ENCODE data around the gene METTL24. TPM values are rescaled to one million over a fixed set of nuclear protein-coding genes. Genes with fewer than 3 reads are reported as not detected.
A peak's percentile ranks its signal among the peaks of the same experiment; 100 is the strongest.

METTL24 gene, protein sequence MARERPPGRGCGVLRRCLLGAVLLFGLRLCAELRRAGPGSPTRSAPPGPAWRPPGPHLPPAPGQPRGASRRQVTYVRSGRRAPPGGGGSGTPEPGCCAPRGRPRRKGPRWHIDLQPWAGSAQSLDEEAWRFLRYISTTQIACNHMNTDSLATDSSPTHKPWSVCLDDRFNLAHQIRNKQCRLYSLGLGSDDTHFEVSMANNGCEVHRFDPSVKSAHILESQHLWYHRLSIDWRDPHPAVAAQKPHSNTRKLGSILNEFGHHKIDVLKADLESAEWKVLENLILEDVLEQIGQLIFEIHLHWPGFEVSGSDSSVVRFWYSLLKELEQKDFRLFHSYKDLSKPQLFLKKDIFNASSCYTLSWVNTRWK
- total RNA-seq (2022) (not detected in 2 replicates), Bru-seq, nascent RNA (not detected), BruChase-seq, experiment 1, labeled RNA remaining after a 6-hour chase (percentile 4 among the genes with signal in this experiment), BruChase-seq, experiment 2, labeled RNA remaining after a 2-hour chase (percentile 4 among the genes with signal in this experiment)
- long read RNA-seq, result 0 reads

DNA sequence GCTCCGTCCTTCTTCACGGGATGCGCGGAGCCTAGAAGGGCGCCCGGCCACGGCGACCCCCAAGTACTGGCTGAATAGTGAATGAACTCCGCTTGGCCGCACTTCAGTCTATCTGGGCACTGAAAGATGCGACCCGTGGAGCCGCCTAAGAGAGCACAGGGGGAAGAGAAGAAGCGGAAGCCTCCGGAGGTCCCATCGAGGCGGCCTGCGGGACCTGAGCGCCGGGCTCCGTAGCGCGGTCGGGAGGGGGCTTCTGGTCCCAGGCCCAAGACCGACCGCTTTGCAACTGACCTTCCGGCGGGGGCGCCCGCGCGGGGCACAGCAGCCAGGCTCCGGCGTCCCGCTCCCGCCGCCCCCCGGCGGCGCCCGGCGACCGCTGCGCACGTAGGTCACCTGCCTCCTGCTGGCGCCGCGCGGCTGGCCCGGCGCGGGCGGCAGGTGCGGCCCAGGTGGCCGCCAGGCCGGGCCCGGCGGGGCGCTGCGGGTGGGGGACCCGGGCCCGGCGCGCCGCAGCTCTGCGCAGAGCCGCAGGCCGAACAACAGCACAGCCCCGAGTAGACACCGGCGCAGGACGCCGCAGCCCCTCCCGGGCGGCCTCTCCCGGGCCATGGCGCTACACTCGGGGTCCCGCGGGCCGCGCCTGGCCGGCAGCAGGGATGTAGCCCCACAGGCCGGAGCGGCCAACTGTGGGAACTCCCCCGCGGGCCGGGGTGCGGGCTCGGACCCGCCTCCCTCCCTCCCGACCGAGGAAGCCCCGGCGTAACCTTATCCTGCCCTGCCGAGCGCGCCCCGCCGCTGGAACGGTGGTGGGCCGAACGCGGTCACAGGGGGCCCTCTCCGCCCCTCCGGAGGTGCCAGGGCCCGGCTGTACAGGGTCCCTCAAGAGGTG lies at the start of gene METTL24:
METTL24 (minus strand) TSS at position 686 of the 889 bp plus-strand sequence; CDS start at position 609, 77 bp downstream.
- no peak for DNase-seq (ENCODE audit: unreplicated experiment)
- no peak within 1 kb of the TSS for H3K27ac Mint-ChIP-seq (ENCODE audit: low read depth, unreplicated experiment)
- peaks cover 52% of the 10 kb centered on the region for H3K27me3 Mint-ChIP-seq (ENCODE audit: insufficient read depth, unreplicated experiment)
- intact Hi-C loops (cut with micrococcal nuclease), result no loop called here
- POLR2A ChIA-PET, result no interaction called here
- TF ChIP-seq, protein P1, sequence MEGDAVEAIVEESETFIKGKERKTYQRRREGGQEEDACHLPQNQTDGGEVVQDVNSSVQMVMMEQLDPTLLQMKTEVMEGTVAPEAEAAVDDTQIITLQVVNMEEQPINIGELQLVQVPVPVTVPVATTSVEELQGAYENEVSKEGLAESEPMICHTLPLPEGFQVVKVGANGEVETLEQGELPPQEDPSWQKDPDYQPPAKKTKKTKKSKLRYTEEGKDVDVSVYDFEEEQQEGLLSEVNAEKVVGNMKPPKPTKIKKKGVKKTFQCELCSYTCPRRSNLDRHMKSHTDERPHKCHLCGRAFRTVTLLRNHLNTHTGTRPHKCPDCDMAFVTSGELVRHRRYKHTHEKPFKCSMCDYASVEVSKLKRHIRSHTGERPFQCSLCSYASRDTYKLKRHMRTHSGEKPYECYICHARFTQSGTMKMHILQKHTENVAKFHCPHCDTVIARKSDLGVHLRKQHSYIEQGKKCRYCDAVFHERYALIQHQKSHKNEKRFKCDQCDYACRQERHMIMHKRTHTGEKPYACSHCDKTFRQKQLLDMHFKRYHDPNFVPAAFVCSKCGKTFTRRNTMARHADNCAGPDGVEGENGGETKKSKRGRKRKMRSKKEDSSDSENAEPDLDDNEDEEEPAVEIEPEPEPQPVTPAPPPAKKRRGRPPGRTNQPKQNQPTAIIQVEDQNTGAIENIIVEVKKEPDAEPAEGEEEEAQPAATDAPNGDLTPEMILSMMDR (IDR thresholded peaks at IDR 0.05; ENCODE audit: unreplicated experiment), result no peak
- no peaks in the 10 kb centered on the region for H3K36me3 Mint-ChIP-seq (ENCODE audit: insufficient read depth, unreplicated experiment)
- no peaks in the 10 kb centered on the region for H3K4me1 Mint-ChIP-seq (ENCODE audit: insufficient read depth, unreplicated experiment)
- no peak within 1 kb of the TSS for H3K4me3 Mint-ChIP-seq (ENCODE audit: unreplicated experiment)
- H3K9me3 Mint-ChIP-seq (ENCODE audit: unreplicated experiment), result no peaks in the 10 kb centered on the region
- CTCF ChIA-PET, result interaction anchor here (0.6 kb wide), 1 partner anchor 162 kb away, joined by 3 read pairs; no protein-coding TSS in a partner anchor
- no TSS peak for BruUV-seq (replicated peaks)

DNA sequence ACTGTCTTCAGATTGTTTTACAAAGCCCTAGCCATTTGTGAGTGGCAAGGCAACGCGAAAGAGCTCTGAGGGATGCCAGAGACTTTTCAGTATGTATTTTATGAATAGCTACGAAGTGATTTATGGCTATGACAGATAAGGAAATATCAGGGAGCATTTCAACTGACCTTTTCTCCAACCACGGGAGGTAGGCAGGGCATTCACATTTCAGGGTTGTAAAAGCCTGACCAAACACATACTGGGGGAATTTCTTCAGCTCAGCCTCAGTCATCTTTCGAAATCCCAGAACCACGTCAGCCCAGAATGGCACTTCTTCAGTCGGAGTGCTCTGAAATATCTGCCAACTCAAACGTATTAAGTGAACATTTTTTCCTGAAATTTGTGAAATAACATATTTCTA lies 46.5 kb upstream of the METTL24 start:
- intact Hi-C loops (cut with micrococcal nuclease), result no loop called here
- no peaks in the 10 kb centered on the region for H3K9me3 Mint-ChIP-seq (ENCODE audit: unreplicated experiment)
- no peaks in the 10 kb centered on the region for H3K27me3 Mint-ChIP-seq (ENCODE audit: insufficient read depth, unreplicated experiment)
- BruUV-seq (replicated peaks), result no TSS peak
- H3K4me1 Mint-ChIP-seq (ENCODE audit: insufficient read depth, unreplicated experiment), result no peaks in the 10 kb centered on the region
- no peak overlapping the region for H3K27ac Mint-ChIP-seq (ENCODE audit: low read depth, unreplicated experiment)
- no peak overlapping the region for H3K4me3 Mint-ChIP-seq (ENCODE audit: unreplicated experiment)
- TF ChIP-seq, protein P1 (IDR thresholded peaks at IDR 0.05; ENCODE audit: unreplicated experiment), result no peak
- H3K36me3 Mint-ChIP-seq (ENCODE audit: insufficient read depth, unreplicated experiment), result no peaks in the 10 kb centered on the region
- DNase-seq (ENCODE audit: unreplicated experiment), result peak; percentile 9
- CTCF ChIA-PET, result interaction anchor here (1.0 kb wide), 1 partner anchor 24 kb away, joined by 3 read pairs; no protein-coding TSS in a partner anchor
- POLR2A ChIA-PET, result no interaction called here

DNA sequence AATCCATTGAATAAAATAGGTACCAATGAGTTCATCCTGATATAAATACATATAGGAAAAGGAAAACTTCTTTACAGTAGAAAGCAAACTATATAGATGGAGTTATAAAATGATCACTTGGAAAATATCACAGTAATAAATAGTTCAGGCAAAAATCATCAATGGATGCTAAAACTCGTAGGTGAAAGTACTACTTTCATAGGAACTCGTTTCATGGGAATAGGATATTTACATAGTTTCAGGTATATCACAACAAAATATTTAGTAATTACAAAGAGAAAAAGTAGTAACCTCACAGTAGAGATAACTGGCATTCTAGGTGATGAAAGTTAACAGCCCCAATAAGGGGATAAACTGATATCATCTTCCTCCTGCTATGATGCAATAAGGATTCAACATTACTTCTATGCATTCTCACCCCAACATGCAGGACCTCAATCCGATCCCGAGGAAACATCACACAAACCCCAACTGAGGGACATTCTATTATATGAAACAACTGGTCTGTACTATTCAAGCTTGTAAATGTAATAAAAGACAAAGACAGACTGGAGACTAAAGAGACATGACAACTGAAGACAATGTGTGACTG lies 43.5 kb upstream of the METTL24 start:
- H3K9me3 Mint-ChIP-seq (ENCODE audit: unreplicated experiment), result no peaks in the 10 kb centered on the region
- H3K27me3 Mint-ChIP-seq (ENCODE audit: insufficient read depth, unreplicated experiment), result no peaks in the 10 kb centered on the region

More for the DNA sequence above, 43.5 kb upstream of the METTL24 start:
- Mint-ChIP-seq H3K4me1 (ENCODE audit: insufficient read depth, unreplicated experiment) (peaks cover 6% of the 10 kb centered on the region), H3K36me3 (ENCODE audit: insufficient read depth, unreplicated experiment) (no peaks in the 10 kb centered on the region), H3K27ac (ENCODE audit: low read depth, unreplicated experiment) (no peak overlapping the region), H3K4me3 (ENCODE audit: unreplicated experiment) (no peak overlapping the region)
- TF ChIP-seq, protein P1 (IDR thresholded peaks at IDR 0.05; ENCODE audit: unreplicated experiment), result no peak
- intact Hi-C loops (cut with micrococcal nuclease), result no loop called here
- ChIA-PET POLR2A (interaction anchor here (0.5 to 1.5 kb wide), 2 partner anchors 10 to 362 kb away, joined by 3 read pairs; no protein-coding TSS in a partner anchor), CTCF (interaction anchor here (0.6 to 2.3 kb wide), 4 partner anchors 9 to 362 kb away, joined by 3 to 8 read pairs (median 4); no protein-coding TSS in a partner anchor)
- no TSS peak for BruUV-seq (replicated peaks)
- DNase-seq (ENCODE audit: unreplicated experiment), result no peak
